NCI-H1092 (cell line): ENCODE results near the gene AKAP13.
"Not testable (repeated sequence)": the region's sequence is repeated elsewhere in the genome, so short reads cannot be mapped to it uniquely, and the experiment has no call there.

ENCODE experiments used
- DNase-seq: peaks from one replicate; lab custom pipeline; 2025; lab: John Stamatoyannopoulos, UW

The AKAP13 gene

GRCh38 chr15:85480923-85481322 lies 100.5 kb downstream of the AKAP13 start:
- DNase-seq: no peak

GRCh38 chr15:85481543-85481942 lies 101.1 kb downstream of the AKAP13 start:
- DNase-seq: not testable (repeated sequence)

GRCh38 chr15:85482894-85483293 lies 102.5 kb downstream of the AKAP13 start:
- no peak for DNase-seq

- DNase-seq: not testable (repeated sequence)
Measured at GRCh38 chr15:85483955-85484354, 103.6 kb downstream of the AKAP13 start.

- not testable (repeated sequence) for DNase-seq
Measured at GRCh38 chr15:85484923-85485322, 104.5 kb downstream of the AKAP13 start.

GRCh38 chr15:85485956-85486567 lies 105.7 kb downstream of the AKAP13 start:
- peak; percentile 28 for DNase-seq

- DNase-seq: not testable (repeated sequence)
Measured at GRCh38 chr15:85487796-85488195, 107.4 kb downstream of the AKAP13 start.

GRCh38 chr15:85488997-85489396 lies 108.6 kb downstream of the AKAP13 start:
- no peak for DNase-seq

GRCh38 chr15:85489773-85490493 lies 109.5 kb downstream of the AKAP13 start:
- DNase-seq: no peak

GRCh38 chr15:85490856-85491255 lies 110.5 kb downstream of the AKAP13 start:
- DNase-seq: no peak

- DNase-seq: no peak
Measured at GRCh38 chr15:85491691-85492090, 111.3 kb downstream of the AKAP13 start.

GRCh38 chr15:85492406-85492805 lies 112.0 kb downstream of the AKAP13 start:
- DNase-seq: no peak

GRCh38 chr15:85493260-85493659 lies 112.9 kb downstream of the AKAP13 start:
- no peak for DNase-seq

GRCh38 chr15:85494048-85494777 lies 113.8 kb downstream of the AKAP13 start:
- no peak for DNase-seq

GRCh38 chr15:85495096-85495495 lies 114.7 kb downstream of the AKAP13 start:
- no peak for DNase-seq

- no peak for DNase-seq
Measured at GRCh38 chr15:85495544-85495943, 115.1 kb downstream of the AKAP13 start.

GRCh38 chr15:85496151-85496550 lies 115.7 kb downstream of the AKAP13 start:
- no peak for DNase-seq

GRCh38 chr15:85496551-85497171 lies 116.3 kb downstream of the AKAP13 start:
- peak; percentile 28 for DNase-seq

- peak; percentile 28 for DNase-seq
Measured at GRCh38 chr15:85497172-85497569, 116.8 kb downstream of the AKAP13 start.

GRCh38 chr15:85498471-85498870 lies 118.1 kb downstream of the AKAP13 start:
- no peak for DNase-seq

- peak; percentile 2 for DNase-seq
Measured at GRCh38 chr15:85499371-85499887, 119.0 kb downstream of the AKAP13 start.

- DNase-seq: no peak
Measured at GRCh38 chr15:85500060-85500708, 119.8 kb downstream of the AKAP13 start.
